OCI-LY7 (cell line): ENCODE data around the gene ALOX5.

Experiments
- EZH2phosphoT487 ChIP-seq: fragments of 200-600 bp; sonication (generic); IDR thresholded peaks from 2 replicates; pipeline ENCODE4 v1.6.1; 2018; ENCODE audit warnings: low read depth, borderline replicate concordance, mild to moderate bottlenecking, mixed run types, antibody characterized with exemption, low read length, moderate library complexity, mixed read lengths
- TF ChIP-seq, protein P1 (sequence below): fragments of 200-600 bp; sonication (generic); conservative IDR thresholded peaks from 2 replicates; pipeline ENCODE4 v1.5.1; 2014; ENCODE audit warnings: mild to moderate bottlenecking, antibody characterized with exemption, low read length, moderate library complexity, mixed read lengths

DNA sequence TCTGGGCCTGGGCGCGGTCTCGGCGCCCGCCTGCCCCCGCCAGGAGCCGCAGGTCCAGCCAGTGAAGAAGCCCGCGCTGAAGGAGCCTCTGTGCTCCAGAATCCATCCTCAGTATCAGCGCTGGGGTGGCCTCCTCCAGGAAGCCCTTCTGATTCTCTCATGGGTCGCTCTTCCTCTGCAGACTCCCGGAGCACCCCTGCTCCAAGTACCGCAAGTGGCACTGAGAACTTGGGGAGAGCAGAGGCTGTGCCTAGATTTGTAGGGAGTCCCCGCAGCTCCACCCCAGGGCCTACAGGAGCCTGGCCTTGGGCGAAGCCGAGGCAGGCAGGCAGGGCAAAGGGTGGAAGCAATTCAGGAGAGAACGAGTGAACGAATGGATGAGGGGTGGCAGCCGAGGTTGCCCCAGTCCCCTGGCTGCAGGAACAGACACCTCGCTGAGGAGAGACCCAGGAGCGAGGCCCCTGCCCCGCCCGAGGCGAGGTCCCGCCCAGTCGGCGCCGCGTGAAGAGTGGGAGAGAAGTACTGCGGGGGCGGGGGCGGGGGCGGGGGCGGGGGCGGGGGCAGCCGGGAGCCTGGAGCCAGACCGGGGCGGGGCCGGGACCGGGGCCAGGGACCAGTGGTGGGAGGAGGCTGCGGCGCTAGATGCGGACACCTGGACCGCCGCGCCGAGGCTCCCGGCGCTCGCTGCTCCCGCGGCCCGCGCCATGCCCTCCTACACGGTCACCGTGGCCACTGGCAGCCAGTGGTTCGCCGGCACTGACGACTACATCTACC, at the start of gene ALOX5:
- TF ChIP-seq, protein P1, sequence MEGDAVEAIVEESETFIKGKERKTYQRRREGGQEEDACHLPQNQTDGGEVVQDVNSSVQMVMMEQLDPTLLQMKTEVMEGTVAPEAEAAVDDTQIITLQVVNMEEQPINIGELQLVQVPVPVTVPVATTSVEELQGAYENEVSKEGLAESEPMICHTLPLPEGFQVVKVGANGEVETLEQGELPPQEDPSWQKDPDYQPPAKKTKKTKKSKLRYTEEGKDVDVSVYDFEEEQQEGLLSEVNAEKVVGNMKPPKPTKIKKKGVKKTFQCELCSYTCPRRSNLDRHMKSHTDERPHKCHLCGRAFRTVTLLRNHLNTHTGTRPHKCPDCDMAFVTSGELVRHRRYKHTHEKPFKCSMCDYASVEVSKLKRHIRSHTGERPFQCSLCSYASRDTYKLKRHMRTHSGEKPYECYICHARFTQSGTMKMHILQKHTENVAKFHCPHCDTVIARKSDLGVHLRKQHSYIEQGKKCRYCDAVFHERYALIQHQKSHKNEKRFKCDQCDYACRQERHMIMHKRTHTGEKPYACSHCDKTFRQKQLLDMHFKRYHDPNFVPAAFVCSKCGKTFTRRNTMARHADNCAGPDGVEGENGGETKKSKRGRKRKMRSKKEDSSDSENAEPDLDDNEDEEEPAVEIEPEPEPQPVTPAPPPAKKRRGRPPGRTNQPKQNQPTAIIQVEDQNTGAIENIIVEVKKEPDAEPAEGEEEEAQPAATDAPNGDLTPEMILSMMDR = no peak
- no peak for TF ChIP-seq EZH2phosphoT487
